BJ (cell line): ENCODE results near the gene GSTT2. TPM values are rescaled to one million over a fixed set of nuclear protein-coding genes. Genes with fewer than 3 reads are reported as not detected.

Experiments used
- CTCF ChIA-PET: fragments of 350-600 bp; formaldehyde crosslinking; extraction: SDS; loops from one replicate; lab custom pipeline; 2021; ENCODE audit warnings: antibody characterized with exemption, inconsistent platforms; lab: Yijun Ruan, JAX
- POLR2A ChIA-PET: fragments of 300-600 bp; sonication (Branson Sonifier 250); formaldehyde crosslinking; extraction: SDS; loops from one replicate; lab custom pipeline; 2021; ENCODE audit warnings: antibody characterized with exemption; lab: Charles Lee
- DNase-seq: peaks from one replicate; pipeline ENCODE4 v3.0.0-alpha.2; 2011; ENCODE audit warnings: low read depth
- H3K27me3 ChIP-seq: 2 replicates; pipeline ENCODE4 v1.6.0; 2011; ENCODE audit warnings: low read length; ENCODE audit not compliant: control insufficient read depth, insufficient read depth
- H3K36me3 ChIP-seq: 2 replicates; pipeline ENCODE4 v1.5.1; 2011; ENCODE audit warnings: low read length; ENCODE audit not compliant: control insufficient read depth, insufficient read depth
- H3K4me3 ChIP-seq: 2 replicates; pipeline ENCODE4 v1.5.1; 2011; ENCODE audit warnings: low read depth, mild to moderate bottlenecking, control low read depth, low read length
- polyA plus RNA-seq: library from polyadenylated mRNA; depleted of rRNA; stranded (reverse); fragments of >200 nt; gene quantifications from 2 replicates; pipeline ENCODE4 v1.2.3, GENCODE V29; 2011
- TF ChIP-seq, protein P1 (sequence below): IDR thresholded peaks from 2 replicates; pipeline ENCODE4 v1.5.1; 2011; ENCODE audit warnings: low read depth, mild to moderate bottlenecking, control low read depth, inconsistent platforms, low read length, moderate library complexity; ENCODE audit not compliant: insufficient read depth

Gene GSTT2
- polyA plus RNA-seq, 1 experiment: 0.16 TPM

DNA sequence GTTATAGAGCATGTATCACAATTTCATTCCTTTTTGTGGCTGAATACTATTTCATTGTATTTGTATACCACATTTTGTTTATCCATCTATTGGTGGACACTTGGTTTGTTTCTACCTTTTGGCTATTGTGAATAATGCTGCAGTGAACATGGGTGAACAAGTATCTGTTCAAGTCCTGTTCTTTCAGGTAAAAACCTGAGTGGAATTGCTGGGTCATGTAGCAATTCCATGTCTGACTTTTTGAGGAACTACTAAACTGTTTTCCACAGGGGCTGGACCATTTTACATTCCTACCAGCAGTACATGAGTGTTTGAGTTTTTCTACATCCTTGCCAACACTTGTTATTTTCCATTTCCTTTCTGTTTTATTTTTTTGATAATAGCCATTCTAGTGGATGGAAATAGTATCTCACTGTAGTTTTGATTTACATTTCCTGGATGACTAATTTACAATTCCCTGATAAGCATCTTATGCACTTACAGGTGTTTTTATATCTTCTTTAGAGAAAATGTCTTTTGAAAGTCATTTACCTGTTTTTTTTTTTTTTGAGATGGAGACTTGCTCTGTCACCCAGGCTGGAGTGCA is 43.4 kb downstream of the GSTT2 start:
- POLR2A ChIA-PET: no interaction called here
- no peak for DNase-seq
- H3K36me3 ChIP-seq: no peaks in the 10 kb centered on the region
- no peaks in the 10 kb centered on the region for H3K27me3 ChIP-seq
- CTCF ChIA-PET: no interaction called here
- TF ChIP-seq, protein P1, sequence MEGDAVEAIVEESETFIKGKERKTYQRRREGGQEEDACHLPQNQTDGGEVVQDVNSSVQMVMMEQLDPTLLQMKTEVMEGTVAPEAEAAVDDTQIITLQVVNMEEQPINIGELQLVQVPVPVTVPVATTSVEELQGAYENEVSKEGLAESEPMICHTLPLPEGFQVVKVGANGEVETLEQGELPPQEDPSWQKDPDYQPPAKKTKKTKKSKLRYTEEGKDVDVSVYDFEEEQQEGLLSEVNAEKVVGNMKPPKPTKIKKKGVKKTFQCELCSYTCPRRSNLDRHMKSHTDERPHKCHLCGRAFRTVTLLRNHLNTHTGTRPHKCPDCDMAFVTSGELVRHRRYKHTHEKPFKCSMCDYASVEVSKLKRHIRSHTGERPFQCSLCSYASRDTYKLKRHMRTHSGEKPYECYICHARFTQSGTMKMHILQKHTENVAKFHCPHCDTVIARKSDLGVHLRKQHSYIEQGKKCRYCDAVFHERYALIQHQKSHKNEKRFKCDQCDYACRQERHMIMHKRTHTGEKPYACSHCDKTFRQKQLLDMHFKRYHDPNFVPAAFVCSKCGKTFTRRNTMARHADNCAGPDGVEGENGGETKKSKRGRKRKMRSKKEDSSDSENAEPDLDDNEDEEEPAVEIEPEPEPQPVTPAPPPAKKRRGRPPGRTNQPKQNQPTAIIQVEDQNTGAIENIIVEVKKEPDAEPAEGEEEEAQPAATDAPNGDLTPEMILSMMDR: no peak
- no peak overlapping the region for H3K4me3 ChIP-seq

DNA sequence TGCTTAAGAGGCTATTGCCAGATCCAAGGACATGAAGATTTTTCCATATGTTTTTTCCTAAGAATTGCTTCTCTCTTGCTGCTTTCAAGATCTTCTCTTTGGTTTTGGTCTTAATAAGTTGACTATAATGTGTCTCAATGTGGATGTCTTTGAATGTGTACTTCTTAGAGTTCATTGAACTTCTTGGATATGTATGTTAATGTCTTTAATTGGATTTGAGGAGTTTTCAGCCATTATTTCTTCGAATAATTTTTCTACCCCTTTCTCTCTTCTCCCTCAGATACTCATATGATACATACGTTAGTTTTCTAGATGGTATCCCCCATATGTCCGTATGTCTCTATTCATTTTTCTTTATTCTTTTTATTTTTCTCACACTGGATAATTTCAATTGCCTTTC is 44.4 kb downstream of the GSTT2 start:
- POLR2A ChIA-PET: no interaction called here
- no peaks in the 10 kb centered on the region for H3K36me3 ChIP-seq
- TF ChIP-seq, protein P1: no peak
- CTCF ChIA-PET: no interaction called here
- DNase-seq: no peak
- no peaks in the 10 kb centered on the region for H3K27me3 ChIP-seq
- no peak overlapping the region for H3K4me3 ChIP-seq

DNA sequence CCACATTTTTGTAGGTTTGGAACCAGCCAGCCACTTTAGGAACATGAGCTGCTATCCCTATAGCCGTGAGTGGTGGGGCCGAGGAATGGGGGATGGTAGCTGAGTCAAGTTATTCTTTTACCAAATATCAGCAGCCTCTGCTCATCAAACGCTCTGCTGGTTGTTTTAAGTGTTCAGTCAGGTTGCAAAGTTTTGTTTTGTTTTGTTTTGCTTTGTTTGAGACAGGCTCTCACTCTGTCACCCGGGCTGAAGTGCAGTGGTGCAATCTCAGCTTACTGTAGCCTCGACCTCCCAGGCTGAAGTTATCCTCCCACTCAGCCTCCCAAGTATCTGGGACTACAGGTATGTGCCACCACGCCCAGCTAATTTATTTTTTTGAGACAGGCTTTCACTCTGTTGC is 45.5 kb downstream of the GSTT2 start:
- CTCF ChIA-PET: interaction anchor here (0.8 kb wide), 1 partner anchor 14 kb away, joined by 4 read pairs; the partner anchor contains the start of gene CABIN1
- no peaks in the 10 kb centered on the region for H3K36me3 ChIP-seq
- POLR2A ChIA-PET: no interaction called here
- H3K4me3 ChIP-seq: no peak overlapping the region
- no peak for DNase-seq
- no peaks in the 10 kb centered on the region for H3K27me3 ChIP-seq
- TF ChIP-seq, protein P1: no peak

DNA sequence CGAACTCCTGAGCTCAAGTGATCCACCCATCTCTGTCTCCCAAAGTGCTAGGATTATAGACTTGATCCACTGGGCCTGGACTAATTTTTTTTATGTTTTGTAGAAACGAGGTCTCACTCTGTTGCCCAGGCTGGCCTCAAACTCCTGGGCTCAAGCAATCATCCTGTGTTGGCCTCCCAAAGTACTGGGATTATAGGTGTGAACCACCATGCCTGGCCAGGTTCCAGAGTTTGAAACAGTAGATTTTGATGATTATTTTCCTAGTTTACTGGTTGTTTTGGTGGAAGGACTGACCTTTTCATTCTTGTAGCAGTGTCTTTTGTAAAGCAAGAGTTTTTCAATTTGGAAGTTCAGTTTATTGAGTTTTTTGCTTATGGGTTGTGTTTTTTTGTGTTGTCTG is 46.1 kb downstream of the GSTT2 start:
- CTCF ChIA-PET: interaction anchor here (0.8 kb wide), 1 partner anchor 15 kb away, joined by 4 read pairs; the partner anchor contains the start of gene CABIN1
- no peaks in the 10 kb centered on the region for H3K27me3 ChIP-seq
- DNase-seq: no peak
- POLR2A ChIA-PET: no interaction called here
- TF ChIP-seq, protein P1: no peak
- H3K4me3 ChIP-seq: no peak overlapping the region
- H3K36me3 ChIP-seq: no peaks in the 10 kb centered on the region

DNA sequence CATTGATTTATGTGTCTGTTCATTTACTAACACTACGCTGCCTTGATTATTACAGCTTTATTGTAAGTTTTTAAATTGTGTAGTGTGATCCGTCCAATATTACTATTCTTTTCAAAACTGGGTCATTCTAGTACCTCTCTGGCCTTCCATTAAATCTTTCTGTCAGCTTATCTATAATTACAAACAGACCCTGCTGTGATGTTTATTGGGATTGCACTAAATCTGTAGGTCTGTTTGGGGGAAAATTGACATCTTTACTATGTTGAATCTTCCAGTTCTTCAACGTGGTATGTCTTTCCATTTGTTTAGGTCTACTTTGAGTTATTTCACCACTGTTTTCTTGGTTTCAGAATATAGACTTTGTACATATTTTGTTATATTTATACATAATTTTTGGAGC is 46.8 kb downstream of the GSTT2 start:
- no peaks in the 10 kb centered on the region for H3K27me3 ChIP-seq
- DNase-seq: no peak
- no peak overlapping the region for H3K4me3 ChIP-seq
- POLR2A ChIA-PET: no interaction called here
- CTCF ChIA-PET: no interaction called here
- TF ChIP-seq, protein P1: no peak
- no peaks in the 10 kb centered on the region for H3K36me3 ChIP-seq
